Liver (tissue), 9 donors: Measurements from ENCODE around the gene SPPL2C. TPM values are rescaled to one million over a fixed set of nuclear protein-coding genes. Genes with fewer than 3 reads are reported as not detected.

Experiments
- DNase-seq: peaks from one replicate; pipeline ENCODE4 v3.0.0-alpha.2; 2017; ENCODE audit warnings: low spot score
- H3K27ac ChIP-seq, 2 donors: one replicate each; pipeline ENCODE4 v1.7.0; 2013; ENCODE audit warnings: inconsistent platforms in 2 of 2, low read length in 2 of 2, control low read depth in 1 of 2, low read depth in 1 of 2, mild to moderate bottlenecking in 1 of 2
- H3K27me3 ChIP-seq, 4 donors: one replicate each; pipeline versions ENCODE4 v1.6.1 to v1.7.0; 2013; ENCODE audit warnings: low read length in 3 of 4, inconsistent platforms in 1 of 4, mild to moderate bottlenecking in 1 of 4, moderate library complexity in 1 of 4; ENCODE audit not compliant: control insufficient read depth in 4 of 4, insufficient read depth in 4 of 4
- H3K36me3 ChIP-seq, 4 donors: one replicate each; pipeline versions ENCODE4 v1.6.1 to v1.7.0; 2013; ENCODE audit warnings: low read length in 3 of 4, mild to moderate bottlenecking in 3 of 4, low read depth in 1 of 4, moderate library complexity in 1 of 4; ENCODE audit not compliant: control insufficient read depth in 4 of 4, insufficient read depth in 3 of 4
- H3K4me1 ChIP-seq, 4 donors: one replicate each; pipeline versions ENCODE4 v1.6.1 to v1.7.0; 2013; ENCODE audit warnings: low read length in 3 of 4, mild to moderate bottlenecking in 3 of 4, moderate library complexity in 1 of 4; ENCODE audit not compliant: control insufficient read depth in 4 of 4, insufficient read depth in 4 of 4
- H3K4me3 ChIP-seq, 3 donors: one replicate each; pipeline versions ENCODE4 v1.6.1 to v1.7.0; 2013; ENCODE audit warnings: low read length in 3 of 3, control low read depth in 1 of 3, low read depth in 1 of 3, mild to moderate bottlenecking in 1 of 3
- H3K9ac ChIP-seq, 2 donors: one replicate each; pipeline ENCODE4 v1.7.0; 2013; ENCODE audit warnings: low read length in 2 of 2, mild to moderate bottlenecking in 2 of 2, moderate library complexity in 2 of 2, control low read depth in 1 of 2, low read depth in 1 of 2
- H3K9me3 ChIP-seq, 4 donors: one replicate each; pipeline versions ENCODE4 v1.6.1 to v1.7.0; 2013; ENCODE audit warnings: low read length in 3 of 4; ENCODE audit not compliant: control insufficient read depth in 4 of 4
- ATF3 ChIP-seq: IDR thresholded peaks from 2 replicates; pipeline ENCODE4 v1.6.1; 2016; ENCODE audit warnings: antibody characterized with exemption
- EGR1 ChIP-seq, 2 donors: IDR thresholded peaks; 2 replicates each; pipeline ENCODE4 v1.6.1; 2016 to 2018; ENCODE audit warnings: antibody characterized with exemption in 2 of 2, low read depth in 2 of 2
- FOXA1 ChIP-seq: IDR thresholded peaks from 2 replicates; pipeline ENCODE4 v1.6.1; 2016; ENCODE audit warnings: antibody characterized with exemption
- FOXA2 ChIP-seq: IDR thresholded peaks from 2 replicates; pipeline ENCODE4 v1.6.1; 2016; ENCODE audit warnings: antibody characterized with exemption
- GABPA ChIP-seq, 2 donors: IDR thresholded peaks in 1 of 2; conservative IDR thresholded peaks in 1 of 2; 2 replicates each; pipeline ENCODE4 v1.6.1; 2016; ENCODE audit warnings: antibody characterized with exemption in 2 of 2, mild to moderate bottlenecking in 1 of 2, moderate library complexity in 1 of 2
- HNF4A ChIP-seq, 2 donors: conservative IDR thresholded peaks; 2 replicates each; pipeline ENCODE4 v1.6.1; 2016; ENCODE audit warnings: antibody characterized with exemption in 2 of 2, mild to moderate bottlenecking in 2 of 2
- HNF4G ChIP-seq: IDR thresholded peaks from 2 replicates; pipeline ENCODE4 v1.6.1; 2016; ENCODE audit warnings: antibody characterized with exemption
- JUND ChIP-seq, 2 donors: IDR thresholded peaks; 2 replicates each; pipeline ENCODE4 v1.6.1; 2016; ENCODE audit warnings: antibody characterized with exemption in 2 of 2
- NR2F2 ChIP-seq: IDR thresholded peaks from 2 replicates; pipeline ENCODE4 v1.6.1; 2016; ENCODE audit warnings: antibody characterized with exemption
- RAD21 ChIP-seq, 2 donors: IDR thresholded peaks; 2 replicates each; pipeline ENCODE4 v1.6.1; 2016; ENCODE audit warnings: antibody characterized with exemption in 2 of 2, mild to moderate bottlenecking in 2 of 2
- REST ChIP-seq: IDR thresholded peaks from 2 replicates; pipeline ENCODE4 v1.6.1; 2016; ENCODE audit warnings: antibody characterized with exemption, mild to moderate bottlenecking
- RXRA ChIP-seq, 2 donors: IDR thresholded peaks; 2 replicates each; pipeline ENCODE4 v1.6.1; 2017 to 2018; ENCODE audit warnings: antibody characterized with exemption in 2 of 2, mild to moderate bottlenecking in 1 of 2
- SP1 ChIP-seq: IDR thresholded peaks from 2 replicates; pipeline ENCODE4 v1.6.1; 2018; ENCODE audit warnings: antibody characterized with exemption, mild to moderate bottlenecking
- TAF1 ChIP-seq: conservative IDR thresholded peaks from 2 replicates; pipeline ENCODE4 v1.6.1; 2016; ENCODE audit warnings: antibody characterized with exemption, mild to moderate bottlenecking
- YY1 ChIP-seq: IDR thresholded peaks from 2 replicates; pipeline ENCODE4 v1.6.1; 2016; ENCODE audit warnings: antibody characterized with exemption, mild to moderate bottlenecking
- ZBTB33 ChIP-seq: IDR thresholded peaks from 2 replicates; pipeline ENCODE4 v1.6.1; 2016; ENCODE audit warnings: antibody characterized with exemption
- WGBS: extraction: QIAGEN DNeasy Blood & Tissue Kit; methylation state at CpG from one replicate; pipeline ENCODE4 v1.1.7; 2013; 5-methylcytosine and 5-hydroxymethylcytosine counted together
- polyA plus RNA-seq, 2 donors: library from polyadenylated mRNA; stranded (reverse) in 1 of 2; unstranded in 1 of 2; fragments of 200-250 nt in 1 of 2; fragments of >200 nt in 1 of 2; fragmentation: Nextera tagmentation in 1 of 2; extraction: Ambion mirVana in 1 of 2; gene quantifications; one replicate each; pipeline versions ENCODE4 v1.2.1 to v1.2.3, GENCODE V29; 2013 to 2015
- total RNA-seq, 2 donors: library from RNA; depleted of rRNA; stranded (reverse); fragments of >200 nt; gene quantifications; one replicate each; pipeline ENCODE4 v1.2.3, GENCODE V29; 2014
- TF ChIP-seq, protein P1 (sequence below): IDR thresholded peaks from 2 replicates; pipeline ENCODE4 v1.6.1; 2016; ENCODE audit warnings: antibody characterized with exemption
- TF ChIP-seq, protein P2 (sequence below): fragments of 150-350 bp; IDR thresholded peaks from 2 replicates; pipeline ENCODE4 v1.5.1; 2017; ENCODE audit warnings: improper control_type of control experiment, low read depth, low read length; ENCODE audit not compliant: missing input control
- donor health status: healthy.
- donor health status: healthy.
- donor health status: healthy.
- donor health status: healthy.
- donor health status: healthy.

Gene SPPL2C
- total and polyA plus RNA-seq, 4 donors: not detected

GRCh38 chr17:45871718-45872117, 27.0 kb downstream of the SPPL2C start:
- Histone ChIP-seq H3K4me3 (no peak overlapping the region), H3K9ac (no peak overlapping the region), H3K27me3 (peaks cover 0 to 3% (median 0%) of the 10 kb centered on the region in 4 donors), H3K9me3 (no peaks in the 10 kb centered on the region), H3K36me3 (no peaks in the 10 kb centered on the region), H3K4me1 (no peaks in the 10 kb centered on the region), H3K27ac (no peak overlapping the region)
- 79% methylated on average over 5 of the region's 5 CpGs for WGBS
- no peak for DNase-seq
- TF ChIP-seq RXRA (IDR thresholded peaks at IDR 0.05) (no peak), SP1 (no peak), ATF3 (no peak), FOXA2 (no peak), EGR1 (IDR thresholded peaks at IDR 0.05; ENCODE audit: low read depth in 2 of 2) (no peak), NR2F2 (no peak), HNF4A (conservative IDR thresholded peaks at IDR 0.05) (no peak), HNF4G (no peak), TAF1 (no peak), YY1 (no peak), ZBTB33 (no peak), FOXA1 (no peak), JUND (IDR thresholded peaks at IDR 0.05) (no peak), RAD21 (IDR thresholded peaks at IDR 0.05) (no peak), REST (no peak), GABPA (IDR thresholded peaks at IDR 0.05 in 1 of 2, conservative IDR thresholded peaks at IDR 0.05 in 1 of 2) (no peak)
- TF ChIP-seq, protein P1, sequence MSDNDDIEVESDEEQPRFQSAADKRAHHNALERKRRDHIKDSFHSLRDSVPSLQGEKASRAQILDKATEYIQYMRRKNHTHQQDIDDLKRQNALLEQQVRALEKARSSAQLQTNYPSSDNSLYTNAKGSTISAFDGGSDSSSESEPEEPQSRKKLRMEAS: no peak
- TF ChIP-seq, protein P2, sequence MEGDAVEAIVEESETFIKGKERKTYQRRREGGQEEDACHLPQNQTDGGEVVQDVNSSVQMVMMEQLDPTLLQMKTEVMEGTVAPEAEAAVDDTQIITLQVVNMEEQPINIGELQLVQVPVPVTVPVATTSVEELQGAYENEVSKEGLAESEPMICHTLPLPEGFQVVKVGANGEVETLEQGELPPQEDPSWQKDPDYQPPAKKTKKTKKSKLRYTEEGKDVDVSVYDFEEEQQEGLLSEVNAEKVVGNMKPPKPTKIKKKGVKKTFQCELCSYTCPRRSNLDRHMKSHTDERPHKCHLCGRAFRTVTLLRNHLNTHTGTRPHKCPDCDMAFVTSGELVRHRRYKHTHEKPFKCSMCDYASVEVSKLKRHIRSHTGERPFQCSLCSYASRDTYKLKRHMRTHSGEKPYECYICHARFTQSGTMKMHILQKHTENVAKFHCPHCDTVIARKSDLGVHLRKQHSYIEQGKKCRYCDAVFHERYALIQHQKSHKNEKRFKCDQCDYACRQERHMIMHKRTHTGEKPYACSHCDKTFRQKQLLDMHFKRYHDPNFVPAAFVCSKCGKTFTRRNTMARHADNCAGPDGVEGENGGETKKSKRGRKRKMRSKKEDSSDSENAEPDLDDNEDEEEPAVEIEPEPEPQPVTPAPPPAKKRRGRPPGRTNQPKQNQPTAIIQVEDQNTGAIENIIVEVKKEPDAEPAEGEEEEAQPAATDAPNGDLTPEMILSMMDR: no peak
